Measurements from ENCODE around the gene SERTAD3. TPM values are rescaled to one million over a fixed set of nuclear protein-coding genes. Genes with fewer than 3 reads are reported as not detected.
"Not testable (repeated sequence)": the region's sequence is repeated elsewhere in the genome, so short reads cannot be mapped to it uniquely, and the experiment has no call there.

SERTAD3 gene
- total RNA-seq, 1 donor from 2014 or later = 31.4 TPM

GRCh38 chr19:40441719-40442253 lies 2.3 kb downstream of the SERTAD3 start:
- H3K27ac Mint-ChIP-seq (ENCODE audit: unreplicated experiment) = peak overlapping the region; percentile 99

GRCh38 chr19:40438284-40438683 lies 5.9 kb downstream of the SERTAD3 start:
- no peaks in the 10 kb centered on the region for H3K27me3 Mint-ChIP-seq (ENCODE audit: unreplicated experiment)
- H3K4me3 Mint-ChIP-seq (ENCODE audit: unreplicated experiment) = no peak overlapping the region
- no peak for DNase-seq (ENCODE audit: extremely low spot score, unreplicated experiment)

More at GRCh38 chr19:40441719-40442253, 2.3 kb downstream of the SERTAD3 start:
- Mint-ChIP-seq H3K9me3 (ENCODE audit: unreplicated experiment) (no peaks in the 10 kb centered on the region), H3K4me1 (ENCODE audit: unreplicated experiment) (peaks cover 27% of the 10 kb centered on the region), H3K36me3 (ENCODE audit: unreplicated experiment) (peaks cover 10% of the 10 kb centered on the region), H3K27me3 (ENCODE audit: unreplicated experiment) (no peaks in the 10 kb centered on the region), H3K4me3 (ENCODE audit: unreplicated experiment) (peak overlapping the region; percentile 100)
- no peak for DNase-seq (ENCODE audit: extremely low spot score, unreplicated experiment)
- no peak for TF ChIP-seq CTCF (IDR thresholded peaks at IDR 0.05)

GRCh38 chr19:40433391-40434216 lies 10.5 kb downstream of the SERTAD3 start:
- peaks cover 2% of the 10 kb centered on the region for H3K36me3 Mint-ChIP-seq (ENCODE audit: unreplicated experiment)
- no peaks in the 10 kb centered on the region for H3K9me3 Mint-ChIP-seq (ENCODE audit: unreplicated experiment)

More at GRCh38 chr19:40438284-40438683, 5.9 kb downstream of the SERTAD3 start:
- H3K27ac Mint-ChIP-seq (ENCODE audit: unreplicated experiment) = no peak overlapping the region
- peaks cover 10% of the 10 kb centered on the region for H3K36me3 Mint-ChIP-seq (ENCODE audit: unreplicated experiment)
- H3K4me1 Mint-ChIP-seq (ENCODE audit: unreplicated experiment) = peaks cover 22% of the 10 kb centered on the region
- no peak for TF ChIP-seq CTCF (IDR thresholded peaks at IDR 0.05)
- H3K9me3 Mint-ChIP-seq (ENCODE audit: unreplicated experiment) = no peaks in the 10 kb centered on the region

GRCh38 chr19:40432760-40433159 lies 11.4 kb downstream of the SERTAD3 start:
- peak overlapping the region; percentile 100 for H3K27ac Mint-ChIP-seq (ENCODE audit: unreplicated experiment)
- H3K27me3 Mint-ChIP-seq (ENCODE audit: unreplicated experiment); H3K36me3 Mint-ChIP-seq (ENCODE audit: unreplicated experiment); DNase-seq (ENCODE audit: extremely low spot score, unreplicated experiment); H3K9me3 Mint-ChIP-seq (ENCODE audit: unreplicated experiment): not testable (repeated sequence)
- peaks cover 22% of the 10 kb centered on the region for H3K4me1 Mint-ChIP-seq (ENCODE audit: unreplicated experiment)
- peak overlapping the region; percentile 83 for H3K4me3 Mint-ChIP-seq (ENCODE audit: unreplicated experiment)

More at GRCh38 chr19:40433391-40434216, 10.5 kb downstream of the SERTAD3 start:
- TF ChIP-seq CTCF (IDR thresholded peaks at IDR 0.05) = no peak
- peak overlapping the region; percentile 83 for H3K4me3 Mint-ChIP-seq (ENCODE audit: unreplicated experiment)
- peak overlapping the region; percentile 100 for H3K27ac Mint-ChIP-seq (ENCODE audit: unreplicated experiment)
- H3K4me1 Mint-ChIP-seq (ENCODE audit: unreplicated experiment) = peaks cover 22% of the 10 kb centered on the region
- H3K27me3 Mint-ChIP-seq (ENCODE audit: unreplicated experiment) = no peaks in the 10 kb centered on the region
- DNase-seq (ENCODE audit: extremely low spot score, unreplicated experiment) = peak; percentile 95

GRCh38 chr19:40431698-40432097 lies 12.4 kb downstream of the SERTAD3 start:
- DNase-seq (ENCODE audit: extremely low spot score, unreplicated experiment) = no peak
- TF ChIP-seq CTCF (IDR thresholded peaks at IDR 0.05) = no peak
- Mint-ChIP-seq H3K36me3 (ENCODE audit: unreplicated experiment) (no peaks in the 10 kb centered on the region), H3K4me3 (ENCODE audit: unreplicated experiment) (no peak overlapping the region), H3K27me3 (ENCODE audit: unreplicated experiment) (no peaks in the 10 kb centered on the region), H3K4me1 (ENCODE audit: unreplicated experiment) (peaks cover 24% of the 10 kb centered on the region), H3K27ac (ENCODE audit: unreplicated experiment) (peak overlapping the region; percentile 41), H3K9me3 (ENCODE audit: unreplicated experiment) (no peaks in the 10 kb centered on the region)

GRCh38 chr19:40430242-40430641 lies 13.9 kb downstream of the SERTAD3 start:
- DNase-seq (ENCODE audit: extremely low spot score, unreplicated experiment); H3K36me3 Mint-ChIP-seq (ENCODE audit: unreplicated experiment); H3K9me3 Mint-ChIP-seq (ENCODE audit: unreplicated experiment); H3K27ac Mint-ChIP-seq (ENCODE audit: unreplicated experiment); H3K4me3 Mint-ChIP-seq (ENCODE audit: unreplicated experiment); H3K27me3 Mint-ChIP-seq (ENCODE audit: unreplicated experiment): not testable (repeated sequence)
- peaks cover 28% of the 10 kb centered on the region for H3K4me1 Mint-ChIP-seq (ENCODE audit: unreplicated experiment)

GRCh38 chr19:40428197-40428596 lies 15.9 kb downstream of the SERTAD3 start:
- H3K4me1 Mint-ChIP-seq (ENCODE audit: unreplicated experiment) = peaks cover 26% of the 10 kb centered on the region
- not testable (repeated sequence) for DNase-seq (ENCODE audit: extremely low spot score, unreplicated experiment); H3K27ac Mint-ChIP-seq (ENCODE audit: unreplicated experiment); H3K36me3 Mint-ChIP-seq (ENCODE audit: unreplicated experiment); H3K4me3 Mint-ChIP-seq (ENCODE audit: unreplicated experiment); H3K9me3 Mint-ChIP-seq (ENCODE audit: unreplicated experiment); H3K27me3 Mint-ChIP-seq (ENCODE audit: unreplicated experiment)
